HUES48 (cell line): ENCODE measurements around the gene HP.
"Not testable (repeated sequence)": the region's sequence is repeated elsewhere in the genome, so short reads cannot be mapped to it uniquely, and the experiment has no call there.

Experiments used
- H3K27ac ChIP-seq: one replicate; pipeline ENCODE4 v1.7.0; 2013; ENCODE audit warnings: low read depth, low read length, inconsistent platforms
- H3K27me3 ChIP-seq: 2 replicates; pipeline ENCODE4 v1.6.1; 2013; ENCODE audit warnings: mild to moderate bottlenecking, low read length; ENCODE audit not compliant: control insufficient read depth, insufficient read depth
- H3K36me3 ChIP-seq: 2 replicates; pipeline ENCODE4 v1.6.1; 2013; ENCODE audit warnings: low read length; ENCODE audit not compliant: control insufficient read depth, insufficient read depth
- H3K4me1 ChIP-seq: 2 replicates; pipeline ENCODE4 v1.6.1; 2013; ENCODE audit warnings: mild to moderate bottlenecking, low read length; ENCODE audit not compliant: control insufficient read depth, insufficient read depth
- H3K4me3 ChIP-seq: 2 replicates; pipeline ENCODE4 v1.5.1; 2013; ENCODE audit warnings: mild to moderate bottlenecking, low read depth, low read length
- H3K9ac ChIP-seq: 2 replicates; pipeline ENCODE4 v1.6.1; 2013; ENCODE audit warnings: mild to moderate bottlenecking, low read depth, low read length, moderate library complexity
- H3K9me3 ChIP-seq: 2 replicates; pipeline ENCODE4 v1.6.1; 2013; ENCODE audit warnings: low read length; ENCODE audit not compliant: control insufficient read depth, insufficient read depth

HP gene, protein sequence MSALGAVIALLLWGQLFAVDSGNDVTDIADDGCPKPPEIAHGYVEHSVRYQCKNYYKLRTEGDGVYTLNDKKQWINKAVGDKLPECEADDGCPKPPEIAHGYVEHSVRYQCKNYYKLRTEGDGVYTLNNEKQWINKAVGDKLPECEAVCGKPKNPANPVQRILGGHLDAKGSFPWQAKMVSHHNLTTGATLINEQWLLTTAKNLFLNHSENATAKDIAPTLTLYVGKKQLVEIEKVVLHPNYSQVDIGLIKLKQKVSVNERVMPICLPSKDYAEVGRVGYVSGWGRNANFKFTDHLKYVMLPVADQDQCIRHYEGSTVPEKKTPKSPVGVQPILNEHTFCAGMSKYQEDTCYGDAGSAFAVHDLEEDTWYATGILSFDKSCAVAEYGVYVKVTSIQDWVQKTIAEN

GRCh38 chr16:72054254-72054847 is at the start of gene HP:
HP (plus strand) TSS chr16:72054505; CDS start chr16:72054653, 148 bp downstream.
- H3K27ac ChIP-seq, H3K4me3 ChIP-seq, H3K27me3 ChIP-seq, H3K4me1 ChIP-seq, H3K36me3 ChIP-seq, H3K9me3 ChIP-seq, H3K9ac ChIP-seq: not testable (repeated sequence)

GRCh38 chr16:72008065-72008423 is 46.3 kb upstream of the HP start:
- H3K9ac ChIP-seq, H3K4me1 ChIP-seq, H3K27me3 ChIP-seq, H3K9me3 ChIP-seq: not testable (repeated sequence)
- peak overlapping the region; percentile 43; the same call in 1 of the 2 replicates for H3K4me3 ChIP-seq
- H3K27ac ChIP-seq: peak overlapping the region; percentile 21
- H3K36me3 ChIP-seq: peaks cover 15% of the 10 kb centered on the region

GRCh38 chr16:72008424-72009216 is 45.7 kb upstream of the HP start, which contains the start of gene DHODH:
DHODH (plus strand) TSS chr16:72008744; CDS start chr16:72008765, 21 bp downstream.
- Histone ChIP-seq H3K4me1 (no peaks in the 10 kb centered on the region), H3K9me3 (no peaks in the 10 kb centered on the region), H3K27ac (peak within 1 kb of the TSS; percentile 30), H3K4me3 (peak within 1 kb of the TSS; percentile 82), H3K36me3 (peaks cover 21% of the 10 kb centered on the region), H3K27me3 (no peaks in the 10 kb centered on the region), H3K9ac (peak within 1 kb of the TSS; percentile 86)

- 0 out of 2 replicates have a peak overlapping the region, but pooled peaks have one; percentile 13 for H3K4me3 ChIP-seq
Observed at GRCh38 chr16:72009779-72010178, 44.5 kb upstream of the HP start.

GRCh38 chr16:72012607-72013006 is 41.7 kb upstream of the HP start:
- Histone ChIP-seq H3K9me3 (no peaks in the 10 kb centered on the region), H3K9ac (no peak overlapping the region), H3K4me3 (no peak overlapping the region), H3K27ac (no peak overlapping the region), H3K36me3 (peaks cover 60% of the 10 kb centered on the region), H3K27me3 (no peaks in the 10 kb centered on the region), H3K4me1 (no peaks in the 10 kb centered on the region)

More at GRCh38 chr16:72009779-72010178, 44.5 kb upstream of the HP start:
- H3K9me3 ChIP-seq: no peaks in the 10 kb centered on the region
- H3K9ac ChIP-seq: no peak overlapping the region
- H3K27ac ChIP-seq: no peak overlapping the region
- no peaks in the 10 kb centered on the region for H3K4me1 ChIP-seq
- H3K27me3 ChIP-seq: no peaks in the 10 kb centered on the region
- peaks cover 33% of the 10 kb centered on the region for H3K36me3 ChIP-seq

DNA sequence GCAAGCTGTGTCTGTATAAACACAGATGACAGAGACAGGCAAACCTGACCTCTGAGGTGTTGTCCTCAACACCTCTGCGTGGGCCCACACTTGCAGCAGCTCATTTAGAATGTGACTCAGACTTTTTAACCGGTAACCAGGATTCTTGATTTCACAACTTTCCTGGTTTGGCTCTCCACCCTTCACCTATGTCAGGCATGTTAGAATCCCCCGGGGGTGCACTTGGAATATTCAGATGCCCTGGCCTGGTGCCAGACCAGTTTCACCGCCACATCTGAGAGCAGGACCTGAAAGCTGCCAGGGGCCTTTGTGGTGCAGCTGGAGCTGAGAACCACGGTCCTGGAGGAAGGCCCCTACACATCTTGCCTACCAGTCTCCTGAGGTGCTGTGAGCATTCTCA is 40.9 kb upstream of the HP start:
- Histone ChIP-seq H3K27me3 (no peaks in the 10 kb centered on the region), H3K36me3 (peaks cover 66% of the 10 kb centered on the region), H3K4me1 (no peaks in the 10 kb centered on the region), H3K9ac (no peak overlapping the region), H3K27ac (no peak overlapping the region), H3K4me3 (no peak overlapping the region), H3K9me3 (no peaks in the 10 kb centered on the region)

GRCh38 chr16:72013888-72014581 is 40.3 kb upstream of the HP start:
- Histone ChIP-seq H3K4me1 (no peaks in the 10 kb centered on the region), H3K27me3 (no peaks in the 10 kb centered on the region), H3K27ac (no peak overlapping the region), H3K9ac (no peak overlapping the region), H3K9me3 (no peaks in the 10 kb centered on the region), H3K4me3 (no peak overlapping the region), H3K36me3 (peaks cover 70% of the 10 kb centered on the region)

DNA sequence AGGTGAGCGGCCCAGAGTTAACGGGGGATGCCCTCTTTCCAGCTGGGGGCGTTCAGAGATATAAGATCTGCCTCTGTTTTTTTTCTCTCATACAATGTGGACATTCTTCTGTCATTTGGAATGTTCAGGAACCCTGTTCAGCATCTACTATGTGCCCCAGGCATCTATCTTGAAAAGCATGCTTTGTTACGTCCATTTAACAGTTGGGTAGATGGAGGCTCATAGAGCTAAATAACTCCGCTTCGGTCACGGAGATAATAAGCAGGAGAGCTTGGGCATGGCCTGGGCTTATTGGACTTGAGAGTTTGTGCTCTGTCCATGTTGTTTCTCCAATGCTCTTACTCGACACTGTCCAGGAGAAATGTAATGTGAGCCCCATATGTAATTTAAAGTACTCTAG is 39.6 kb upstream of the HP start:
- Histone ChIP-seq H3K27ac (no peak overlapping the region), H3K9ac (no peak overlapping the region), H3K9me3 (no peaks in the 10 kb centered on the region), H3K27me3 (no peaks in the 10 kb centered on the region), H3K4me3 (no peak overlapping the region), H3K4me1 (no peaks in the 10 kb centered on the region), H3K36me3 (peaks cover 77% of the 10 kb centered on the region)

- no peak overlapping the region for H3K27ac ChIP-seq
- no peaks in the 10 kb centered on the region for H3K4me1 ChIP-seq
- H3K9ac ChIP-seq: no peak overlapping the region
- no peaks in the 10 kb centered on the region for H3K9me3 ChIP-seq
- H3K36me3 ChIP-seq: peaks cover 76% of the 10 kb centered on the region
- no peaks in the 10 kb centered on the region for H3K27me3 ChIP-seq
- no peak overlapping the region for H3K4me3 ChIP-seq
Observed at GRCh38 chr16:72015124-72015523, 39.2 kb upstream of the HP start.

DNA sequence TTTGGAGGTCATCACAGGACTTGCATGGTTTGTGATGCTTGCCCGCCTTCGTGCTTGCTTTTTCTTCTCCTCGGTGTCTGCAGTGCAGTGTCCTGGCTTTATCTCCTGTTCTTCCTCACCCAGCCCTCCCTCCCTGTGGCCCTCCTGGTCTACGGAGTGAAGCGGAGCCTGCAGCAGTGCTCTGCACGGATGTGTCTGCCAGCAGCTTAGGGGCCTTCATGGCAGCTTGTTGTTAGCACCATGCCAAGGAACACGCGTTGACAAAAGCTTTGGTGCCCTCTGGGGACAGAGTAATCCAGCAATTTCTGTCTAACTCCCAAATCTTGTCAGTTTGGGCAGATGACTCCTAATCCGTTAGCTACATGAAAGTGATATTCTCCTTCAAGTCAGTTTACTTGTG is 35.8 kb upstream of the HP start:
- no peak overlapping the region for H3K4me3 ChIP-seq
- peaks cover 88% of the 10 kb centered on the region for H3K36me3 ChIP-seq
- H3K9ac ChIP-seq: no peak overlapping the region
- H3K9me3 ChIP-seq: no peaks in the 10 kb centered on the region
- no peak overlapping the region for H3K27ac ChIP-seq
- no peaks in the 10 kb centered on the region for H3K27me3 ChIP-seq
- no peaks in the 10 kb centered on the region for H3K4me1 ChIP-seq
